ELR (cell line): Measurements from ENCODE around the gene TRIM54.
A peak's percentile ranks its signal among the peaks of the same experiment; 100 is the strongest.

Experiments used
- DNase-seq: peaks from one replicate; pipeline ENCODE4 v3.0.0-alpha.2; 2015; ENCODE audit warnings: low read depth

The TRIM54 gene

GRCh38 chr2:27281855-27282559 is at the start of gene TRIM54:
Gene TRIM54, plus strand, starts transcription at chr2:27282429. Its CDS starts 303 bp downstream, at chr2:27282732.
- DNase-seq: no peak

DNA sequence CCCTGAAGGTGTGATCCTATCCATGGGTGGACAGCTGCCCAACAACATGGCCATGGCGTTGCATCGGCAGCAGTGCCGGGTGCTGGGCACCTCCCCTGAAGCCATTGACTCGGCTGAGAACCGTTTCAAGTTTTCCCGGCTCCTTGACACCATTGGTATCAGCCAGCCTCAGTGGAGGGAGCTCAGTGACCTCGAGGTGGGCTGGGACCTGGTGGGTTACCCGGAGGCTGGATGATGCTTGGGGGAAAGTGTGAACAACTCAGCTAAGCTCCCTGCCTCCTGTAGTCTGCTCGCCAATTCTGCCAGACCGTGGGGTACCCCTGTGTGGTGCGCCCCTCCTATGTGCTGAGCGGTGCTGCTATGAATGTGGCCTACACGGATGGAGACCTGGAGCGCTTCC is 48.9 kb upstream of the TRIM54 start:
- DNase-seq: no peak

DNA sequence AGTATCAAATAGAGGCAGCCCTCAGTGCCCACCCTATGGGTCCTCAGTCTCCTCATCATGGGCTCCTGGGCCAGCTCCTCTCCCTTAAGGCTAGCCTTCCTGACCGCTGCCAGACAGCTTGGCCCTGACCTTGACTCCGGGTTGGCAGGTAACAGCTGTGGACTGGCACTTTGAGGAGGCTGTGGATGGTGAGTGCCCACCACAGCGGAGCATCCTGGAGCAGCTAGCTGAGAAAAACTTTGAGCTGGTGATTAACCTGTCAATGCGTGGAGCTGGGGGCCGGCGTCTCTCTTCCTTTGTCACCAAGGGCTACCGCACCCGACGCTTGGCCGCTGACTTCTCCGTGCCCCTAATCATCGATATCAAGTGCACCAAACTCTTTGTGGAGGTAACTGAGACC is 46.1 kb upstream of the TRIM54 start:
- no peak for DNase-seq

- DNase-seq: no peak
Observed at GRCh38 chr2:27236626-27237025, 45.6 kb upstream of the TRIM54 start.

DNA sequence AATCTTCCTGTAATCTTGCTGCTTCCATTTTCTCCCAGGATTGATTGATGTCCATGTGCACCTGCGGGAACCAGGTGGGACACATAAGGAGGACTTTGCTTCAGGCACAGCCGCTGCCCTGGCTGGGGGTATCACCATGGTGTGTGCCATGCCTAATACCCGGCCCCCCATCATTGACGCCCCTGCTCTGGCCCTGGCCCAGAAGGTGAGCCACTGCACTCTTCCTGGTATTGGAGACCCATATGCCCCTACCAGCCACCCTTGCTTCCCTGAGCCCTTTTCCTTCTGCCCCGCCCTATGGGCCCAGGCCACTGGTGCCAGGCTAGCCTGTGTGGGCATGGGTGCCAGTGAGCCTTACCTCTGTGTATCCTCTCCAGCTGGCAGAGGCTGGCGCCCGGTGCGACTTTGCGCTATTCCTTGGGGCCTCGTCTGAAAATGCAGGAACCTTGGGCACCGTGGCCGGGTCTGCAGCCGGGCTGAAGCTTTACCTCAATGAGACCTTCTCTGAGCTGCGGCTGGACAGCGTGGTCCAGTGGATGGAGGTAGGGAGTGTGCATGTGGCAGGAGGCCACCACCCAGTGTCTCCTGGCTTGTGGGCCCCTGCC is 44.8 kb upstream of the TRIM54 start:
- no peak for DNase-seq

- no peak for DNase-seq
Observed at GRCh38 chr2:27238976-27239375, 43.3 kb upstream of the TRIM54 start.

GRCh38 chr2:27240406-27240805 is 41.8 kb upstream of the TRIM54 start:
- DNase-seq: no peak

DNA sequence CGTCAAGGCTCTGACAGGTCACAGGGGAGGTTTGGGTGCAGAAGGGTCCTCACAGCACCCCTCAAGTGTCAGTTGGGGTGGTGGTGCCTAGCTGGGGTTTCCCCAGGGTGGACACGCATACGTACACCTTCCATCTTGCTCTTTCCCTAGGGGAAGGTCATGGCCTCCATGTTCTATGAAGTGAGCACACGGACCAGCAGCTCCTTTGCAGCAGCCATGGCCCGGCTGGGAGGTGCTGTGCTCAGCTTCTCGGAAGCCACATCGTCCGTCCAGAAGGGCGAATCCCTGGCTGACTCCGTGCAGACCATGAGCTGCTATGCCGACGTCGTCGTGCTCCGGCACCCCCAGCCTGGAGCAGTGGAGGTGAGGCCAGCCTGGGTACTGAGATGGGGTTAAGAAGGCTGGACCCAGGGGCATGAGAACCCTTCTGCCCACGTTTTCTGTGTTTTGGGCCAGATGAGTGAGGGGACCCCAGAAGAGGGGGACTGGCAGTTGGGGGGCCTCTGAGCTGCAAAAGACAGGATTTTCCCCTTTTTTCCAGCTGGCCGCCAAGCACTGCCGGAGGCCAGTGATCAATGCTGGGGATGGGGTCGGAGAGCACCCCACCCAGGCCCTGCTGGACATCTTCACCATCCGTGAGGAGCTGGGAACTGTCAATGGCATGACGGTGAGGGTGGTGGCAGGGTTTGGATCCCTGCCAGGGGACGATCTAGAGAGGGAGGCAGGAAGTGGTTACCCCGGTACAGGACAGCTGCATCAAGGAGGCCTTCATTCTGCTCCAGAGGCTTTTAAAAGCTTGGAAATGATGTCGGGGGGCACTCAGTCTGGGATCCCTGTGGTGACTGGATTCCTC is 40.2 kb upstream of the TRIM54 start:
- no peak for DNase-seq

- DNase-seq: no peak
Observed at GRCh38 chr2:27242614-27242951, 39.6 kb upstream of the TRIM54 start.

DNA sequence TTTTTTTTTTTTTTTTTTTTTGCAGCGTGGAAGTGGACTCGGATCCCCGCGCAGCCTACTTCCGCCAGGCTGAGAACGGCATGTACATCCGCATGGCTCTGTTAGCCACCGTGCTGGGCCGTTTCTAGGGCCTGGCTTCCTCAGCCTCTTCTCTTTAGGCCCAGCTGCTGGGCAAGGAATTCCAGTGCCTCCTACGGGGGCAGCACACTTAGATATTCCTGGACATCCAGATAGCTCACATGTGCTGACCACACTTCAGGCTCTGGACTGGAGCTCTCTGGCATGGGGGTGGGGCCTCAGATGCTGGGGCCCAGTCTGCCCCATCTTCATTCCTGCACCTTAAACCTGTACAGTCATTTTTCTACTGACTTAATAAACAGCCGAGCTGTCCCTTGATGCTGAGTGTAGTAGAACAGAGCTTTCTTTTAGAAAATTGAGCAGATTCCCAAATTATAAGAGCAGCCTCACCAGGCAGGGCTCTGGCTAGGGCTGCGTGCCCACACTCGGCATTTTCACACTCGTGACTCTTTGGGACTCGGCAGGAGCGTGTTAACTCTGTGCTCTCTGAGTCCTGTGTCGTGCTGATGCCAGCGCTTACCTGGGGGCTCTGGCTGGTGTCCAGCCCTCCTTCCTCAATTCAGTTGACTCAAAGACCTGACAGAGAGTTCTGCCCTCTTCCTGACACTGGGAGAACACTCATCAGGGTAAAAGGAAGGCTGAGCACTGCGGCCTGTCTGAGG is 38.7 kb upstream of the TRIM54 start:
- DNase-seq: no peak

GRCh38 chr2:27245116-27245515 is 37.1 kb upstream of the TRIM54 start:
- no peak for DNase-seq

- DNase-seq: no peak
Observed at GRCh38 chr2:27245626-27246025, 36.6 kb upstream of the TRIM54 start.

GRCh38 chr2:27247893-27248292 is 34.3 kb upstream of the TRIM54 start:
- DNase-seq: no peak

GRCh38 chr2:27249159-27249890 is 32.9 kb upstream of the TRIM54 start:
- DNase-seq: no peak

DNA sequence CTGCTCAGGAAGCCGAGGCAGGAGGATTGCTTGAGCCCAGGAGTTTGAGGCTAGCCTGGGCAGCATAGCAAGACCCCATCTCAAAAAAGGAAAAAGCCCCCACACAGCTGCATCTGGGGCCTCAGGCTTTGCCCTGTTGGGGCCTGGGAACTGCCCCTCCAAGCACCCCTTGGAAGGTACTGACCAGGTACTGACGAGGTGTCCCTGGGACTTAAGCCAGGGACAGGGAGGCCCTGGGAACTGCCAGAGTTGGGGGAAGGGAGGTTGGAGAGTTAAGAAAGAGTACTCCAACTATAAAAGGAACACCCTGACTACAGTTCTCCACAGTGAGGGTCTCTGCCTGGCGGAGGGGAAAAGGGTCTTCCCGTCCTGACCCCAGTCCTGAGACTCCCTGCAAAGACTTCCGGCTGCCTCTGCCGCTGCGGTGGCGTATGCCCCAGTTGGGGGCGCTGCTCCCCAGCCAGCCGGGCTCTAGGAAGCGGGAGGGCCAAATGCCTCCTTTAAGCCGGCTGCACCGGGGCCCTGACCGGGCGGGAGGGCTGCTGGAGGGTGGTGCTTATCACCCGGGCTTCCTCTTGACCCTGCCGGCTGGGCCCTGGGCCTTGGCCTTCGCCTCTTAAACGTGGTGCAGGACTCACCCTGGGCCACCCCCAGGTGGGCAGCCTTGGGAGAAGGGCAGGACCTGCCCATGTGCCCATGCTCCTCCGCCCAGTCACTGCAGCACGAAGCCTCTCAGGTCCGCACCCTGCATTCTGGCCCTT is 32.2 kb upstream of the TRIM54 start:
- DNase-seq: peak; percentile 43

DNA sequence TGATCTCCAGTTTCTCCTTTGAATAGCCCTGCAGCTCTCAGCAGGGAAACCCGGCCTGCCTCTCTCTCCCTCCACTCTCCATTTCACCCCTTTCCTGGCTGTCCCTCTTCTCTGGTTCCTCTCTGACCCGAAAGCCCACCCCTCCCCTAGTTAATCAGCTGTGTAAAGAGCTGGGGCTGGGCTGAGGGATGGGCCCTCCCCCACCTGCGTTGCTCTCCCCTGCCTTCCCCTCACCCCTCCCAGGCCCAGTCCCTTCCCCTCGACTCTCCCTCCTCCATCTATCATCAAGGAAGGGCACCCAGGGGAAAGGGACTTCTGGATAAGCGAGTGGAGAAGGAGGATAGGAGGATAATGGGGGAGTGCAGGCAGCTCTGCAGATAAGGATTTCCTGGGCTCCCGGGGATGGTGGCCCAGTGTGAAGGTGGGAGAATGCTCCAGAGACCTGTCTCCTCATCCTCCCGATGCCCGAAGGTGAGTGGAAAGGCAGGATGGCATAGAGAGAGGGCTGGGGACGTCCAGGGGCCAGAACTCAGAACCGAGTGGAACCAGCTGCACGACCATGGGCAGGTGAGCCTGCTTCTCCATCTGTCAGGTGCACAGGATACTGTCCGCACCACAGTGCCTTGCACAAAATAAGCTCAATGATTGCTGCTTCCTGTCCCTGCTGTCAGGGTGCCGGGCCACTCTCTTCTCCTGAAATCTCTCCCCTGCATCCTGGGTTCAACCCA is 31.4 kb upstream of the TRIM54 start:
- DNase-seq: no peak

- no peak for DNase-seq
Observed at GRCh38 chr2:27251766-27252165, 30.5 kb upstream of the TRIM54 start.

DNA sequence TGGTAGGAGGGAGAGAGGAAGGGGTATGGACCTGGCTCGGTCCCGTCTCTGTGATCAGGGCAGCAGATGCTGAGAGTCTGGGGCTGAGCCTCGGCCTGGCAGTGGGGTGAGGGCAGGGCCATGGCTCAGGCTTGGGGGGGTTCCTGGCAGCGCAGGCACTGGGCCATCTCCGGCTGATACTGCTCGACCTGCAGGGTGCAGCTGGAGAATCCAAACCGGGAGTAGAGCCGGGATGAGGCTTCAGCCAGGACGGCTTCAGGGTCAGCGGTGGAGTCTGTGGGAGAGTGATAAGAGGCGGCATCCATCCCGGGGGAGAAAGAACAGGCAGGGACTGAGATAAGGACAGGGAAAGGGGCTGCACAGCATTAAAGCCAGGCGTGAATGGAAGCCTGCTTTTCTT is 27.0 kb upstream of the TRIM54 start:
- no peak for DNase-seq

DNA sequence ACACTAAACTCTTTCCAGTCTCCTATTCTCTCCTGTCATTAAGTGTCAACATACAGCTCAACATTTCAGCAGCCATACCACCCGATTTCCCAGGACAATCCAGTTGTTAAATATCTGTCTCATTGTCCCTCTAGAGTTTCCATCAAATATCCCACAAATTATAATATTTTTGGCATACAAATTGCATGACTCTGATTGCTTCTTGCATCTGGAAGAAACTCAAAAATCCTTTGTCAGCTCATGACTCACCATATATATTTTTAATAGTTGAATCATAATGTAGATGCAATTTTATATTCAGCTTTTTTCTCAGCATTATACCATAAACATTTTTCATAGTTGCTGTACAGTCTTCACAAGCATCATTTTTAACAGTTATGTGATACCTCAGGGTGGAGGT is 26.6 kb upstream of the TRIM54 start:
- DNase-seq: peak; percentile 59

GRCh38 chr2:27256855-27257454 is 25.3 kb upstream of the TRIM54 start:
- DNase-seq: no peak
